Measurements from ENCODE around the gene LRRK1.

- no peak for TF ChIP-seq CTCF (optimal IDR thresholded peaks at IDR 0.05 in 1 of 3, IDR thresholded peaks at IDR 0.05 in 1 of 3, conservative IDR thresholded peaks at IDR 0.05 in 1 of 3; ENCODE audit: extremely low read depth in 1 of 3, insufficient read depth in 2 of 3, low read length in 3 of 3)
- no peak for TF ChIP-seq EZH2 (IDR thresholded peaks at IDR 0.05; ENCODE audit: low read length)
These were observed 69.1 kb downstream of the LRRK1 start for GRCh38 chr15:100988297-100988696.
